GM03348 (cell line): ENCODE results near the gene COL5A1.

ENCODE experiments used
- DNase-seq: peaks from one replicate; pipeline ENCODE4 v3.0.0; 2012; ENCODE audit warnings: low spot score

COL5A1 gene

GRCh38 chr9:134741846-134742245 lies 100.2 kb downstream of the COL5A1 start:
- no peak for DNase-seq

GRCh38 chr9:134742822-134743535 lies 101.4 kb downstream of the COL5A1 start:
- DNase-seq: no peak

GRCh38 chr9:134743853-134744252 lies 102.2 kb downstream of the COL5A1 start:
- no peak for DNase-seq

- DNase-seq: no peak
Measured at GRCh38 chr9:134744385-134745295, 103.0 kb downstream of the COL5A1 start.

GRCh38 chr9:134747951-134748489 lies 106.4 kb downstream of the COL5A1 start:
- DNase-seq: no peak

GRCh38 chr9:134748591-134748990 lies 107.0 kb downstream of the COL5A1 start:
- DNase-seq: no peak

- no peak for DNase-seq
Measured at GRCh38 chr9:134750450-134751155, 109.0 kb downstream of the COL5A1 start.

- no peak for DNase-seq
Measured at GRCh38 chr9:134751622-134752021, 110.0 kb downstream of the COL5A1 start.

GRCh38 chr9:134752471-134753168 lies 111.0 kb downstream of the COL5A1 start:
- no peak for DNase-seq

GRCh38 chr9:134753191-134753590 lies 111.6 kb downstream of the COL5A1 start:
- no peak for DNase-seq

- DNase-seq: no peak
Measured at GRCh38 chr9:134755221-134755907, 113.8 kb downstream of the COL5A1 start.

GRCh38 chr9:134756098-134756497 lies 114.5 kb downstream of the COL5A1 start:
- DNase-seq: no peak

- no peak for DNase-seq
Measured at GRCh38 chr9:134757216-134757975, 115.8 kb downstream of the COL5A1 start.

- peak; percentile 42 for DNase-seq
Measured at GRCh38 chr9:134758949-134759607, 117.5 kb downstream of the COL5A1 start.

GRCh38 chr9:134759913-134760312 lies 118.3 kb downstream of the COL5A1 start:
- DNase-seq: no peak

GRCh38 chr9:134760750-134761420 lies 119.3 kb downstream of the COL5A1 start:
- no peak for DNase-seq

GRCh38 chr9:134764473-134765269 lies 123.1 kb downstream of the COL5A1 start:
- no peak for DNase-seq

GRCh38 chr9:134765785-134766184 lies 124.2 kb downstream of the COL5A1 start:
- DNase-seq: no peak
